GM21528 (cell line): ENCODE results near the gene DCST2.

Source experiments
- ATAC-seq: cut with Tn5 transposase; IDR thresholded peaks from one replicate; pipeline ENCODE4 v1.9.1; 2021; ENCODE audit warnings: mild to moderate bottlenecking, moderate library complexity; ENCODE audit not compliant: unreplicated experiment, low FRiP score

Gene DCST2

DNA sequence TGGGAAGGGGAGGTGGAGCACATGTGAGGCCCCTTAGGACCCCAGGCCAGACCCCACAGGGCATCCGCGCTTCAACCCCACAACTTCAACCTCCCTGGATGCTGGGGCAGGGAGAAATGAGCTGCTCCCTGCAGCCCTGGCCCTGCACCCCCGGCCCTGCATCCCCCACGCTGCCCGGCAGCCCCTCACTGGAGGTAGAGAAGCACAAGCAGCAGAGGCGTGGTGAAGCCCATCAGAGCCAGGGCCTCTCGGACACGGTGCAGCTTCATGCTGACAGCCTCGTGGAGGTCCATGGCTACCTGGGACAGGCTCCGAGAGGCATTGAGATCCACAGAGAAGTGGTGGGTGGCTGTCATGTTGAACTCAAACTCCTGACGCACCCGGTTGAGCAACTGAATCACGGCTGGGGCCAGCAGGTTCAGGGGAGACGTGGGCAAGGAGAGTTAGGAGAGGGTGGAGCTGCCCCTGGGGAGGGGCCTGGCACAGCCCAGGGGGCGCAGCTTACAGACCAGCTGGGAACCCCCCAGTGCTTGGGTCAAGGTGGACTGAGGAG, 3.3 kb downstream of the DCST2 start:
- no peak for ATAC-seq

DNA sequence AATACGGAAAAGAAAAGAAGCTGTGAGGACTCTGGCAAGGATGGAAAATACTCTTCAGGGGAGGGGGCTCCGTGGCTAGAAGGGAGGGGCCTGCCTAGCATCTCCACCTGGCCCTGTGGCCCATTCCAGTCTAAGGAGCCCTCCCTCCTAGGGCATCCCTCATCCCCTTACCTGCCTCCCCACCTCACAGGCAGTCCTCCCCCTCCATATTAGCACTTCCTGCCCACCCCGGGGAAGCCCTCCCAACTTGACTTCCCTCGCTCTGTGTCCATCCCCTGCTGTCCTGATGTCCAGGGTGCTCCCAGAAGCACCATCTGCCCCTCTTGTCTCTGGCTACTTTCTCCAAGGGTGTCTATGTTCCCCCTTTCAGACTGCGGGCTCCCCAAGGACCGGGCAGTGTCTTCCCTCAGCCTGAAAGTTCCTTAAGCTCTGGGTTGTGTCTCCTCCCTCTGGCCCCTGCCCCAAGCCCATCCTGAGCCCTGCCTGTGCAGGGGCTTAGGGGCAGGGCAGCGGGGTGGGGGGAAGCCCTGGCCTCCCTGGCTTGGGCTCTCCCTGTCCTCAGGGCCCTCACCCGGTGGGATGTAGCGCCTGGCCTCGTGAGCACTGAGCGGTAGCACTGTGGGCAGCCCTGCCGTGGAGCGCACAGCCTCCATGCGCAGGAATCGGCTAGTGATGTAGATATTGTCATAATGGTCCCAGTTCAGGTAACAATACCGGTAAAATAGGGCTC, 3.9 kb downstream of the DCST2 start:
- no peak for ATAC-seq

DNA sequence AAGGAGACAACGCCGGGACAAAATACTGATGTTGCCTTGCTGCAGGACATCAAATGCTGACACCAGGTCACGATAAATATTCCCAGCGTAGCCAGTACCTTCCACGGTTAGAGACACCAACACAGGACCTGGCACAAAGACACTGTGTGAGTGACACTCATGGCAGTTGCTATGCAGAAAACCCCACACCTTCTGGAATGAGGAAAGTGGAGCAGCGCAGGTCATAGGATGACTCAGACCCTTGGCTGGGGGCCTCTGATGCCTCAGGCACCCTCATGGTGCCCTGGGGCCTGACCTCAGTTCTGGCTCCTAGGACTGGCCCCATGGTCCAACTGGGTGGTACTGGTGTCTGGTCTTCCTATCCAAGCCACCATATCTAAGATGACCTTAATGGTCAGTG, 7.0 kb downstream of the DCST2 start:
- no peak for ATAC-seq

DNA sequence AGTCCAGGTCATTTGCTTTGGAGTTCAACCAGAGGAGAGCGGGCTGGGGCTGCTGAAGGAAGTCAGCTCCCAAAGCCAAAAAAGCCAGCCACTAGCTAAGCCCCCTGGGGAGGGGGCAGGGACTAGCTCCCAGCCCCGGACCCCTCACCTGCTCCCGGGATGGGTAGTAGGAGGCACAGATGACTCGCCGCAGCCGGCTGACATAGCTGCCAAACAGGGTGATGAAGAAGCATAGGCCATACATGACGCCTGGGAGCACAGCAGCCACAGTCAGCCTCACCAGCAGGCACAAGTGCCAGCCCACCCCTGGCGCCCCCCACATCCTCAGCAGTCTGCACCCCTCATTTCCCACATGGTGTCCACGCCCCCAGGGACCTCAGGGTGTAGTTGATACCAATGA, 7.4 kb downstream of the DCST2 start:
- no peak for ATAC-seq

DNA sequence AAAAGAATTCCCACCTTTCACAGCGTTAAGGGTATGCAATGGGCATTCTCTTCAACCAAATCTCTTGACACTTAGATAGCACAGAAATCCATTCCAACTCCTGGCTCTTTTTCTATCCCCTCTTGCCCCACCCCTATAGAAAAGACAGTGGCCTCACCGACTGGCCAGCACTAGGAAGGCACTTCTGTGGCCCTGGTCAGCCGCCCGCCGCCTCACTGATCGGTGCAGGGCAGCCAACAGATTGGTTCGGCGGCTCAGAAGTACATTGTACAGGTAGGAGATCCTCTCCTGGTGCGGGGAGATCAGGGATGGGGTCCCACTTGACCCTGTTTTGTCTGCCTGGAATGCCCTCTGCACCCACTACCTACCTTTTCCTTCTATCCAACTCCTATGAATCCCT, 9.3 kb downstream of the DCST2 start:
- ATAC-seq, result no peak

DNA sequence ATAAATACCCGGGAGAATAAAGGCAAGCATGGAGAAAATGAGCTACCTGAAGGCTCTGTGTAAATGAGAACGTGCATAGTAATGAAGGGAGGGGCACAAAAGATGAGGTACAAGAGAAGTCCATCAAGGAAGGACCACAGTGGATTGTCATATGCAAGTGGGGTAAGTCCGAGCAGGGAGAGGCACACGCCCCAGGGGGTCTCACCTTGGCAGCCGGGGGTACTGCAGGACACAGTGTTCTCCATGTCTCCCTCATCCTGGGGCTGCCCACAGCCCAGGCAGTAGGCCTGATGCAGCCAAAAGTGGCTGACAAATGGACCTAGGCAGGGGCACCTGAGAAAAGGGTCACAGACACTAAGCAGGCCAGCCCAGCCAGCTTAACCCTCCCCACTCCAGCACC, 10.0 kb downstream of the DCST2 start:
- ATAC-seq, result no peak

DNA sequence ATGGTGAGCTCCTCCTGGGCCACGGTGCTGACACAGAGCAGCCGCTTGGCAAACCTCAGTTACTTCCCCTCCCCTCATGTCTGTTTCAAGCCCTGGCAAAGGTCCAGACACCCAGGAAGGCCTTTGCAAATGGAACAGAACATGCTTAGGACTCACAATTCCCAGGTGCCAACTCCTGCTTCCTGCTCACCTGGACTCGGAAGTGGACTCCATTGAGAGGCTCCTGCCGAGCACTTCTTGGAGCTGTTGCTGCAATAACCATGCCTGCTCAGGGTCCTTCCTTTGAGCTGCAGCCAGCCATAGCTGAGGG, 10.7 kb downstream of the DCST2 start:
- ATAC-seq, result no peak

DNA sequence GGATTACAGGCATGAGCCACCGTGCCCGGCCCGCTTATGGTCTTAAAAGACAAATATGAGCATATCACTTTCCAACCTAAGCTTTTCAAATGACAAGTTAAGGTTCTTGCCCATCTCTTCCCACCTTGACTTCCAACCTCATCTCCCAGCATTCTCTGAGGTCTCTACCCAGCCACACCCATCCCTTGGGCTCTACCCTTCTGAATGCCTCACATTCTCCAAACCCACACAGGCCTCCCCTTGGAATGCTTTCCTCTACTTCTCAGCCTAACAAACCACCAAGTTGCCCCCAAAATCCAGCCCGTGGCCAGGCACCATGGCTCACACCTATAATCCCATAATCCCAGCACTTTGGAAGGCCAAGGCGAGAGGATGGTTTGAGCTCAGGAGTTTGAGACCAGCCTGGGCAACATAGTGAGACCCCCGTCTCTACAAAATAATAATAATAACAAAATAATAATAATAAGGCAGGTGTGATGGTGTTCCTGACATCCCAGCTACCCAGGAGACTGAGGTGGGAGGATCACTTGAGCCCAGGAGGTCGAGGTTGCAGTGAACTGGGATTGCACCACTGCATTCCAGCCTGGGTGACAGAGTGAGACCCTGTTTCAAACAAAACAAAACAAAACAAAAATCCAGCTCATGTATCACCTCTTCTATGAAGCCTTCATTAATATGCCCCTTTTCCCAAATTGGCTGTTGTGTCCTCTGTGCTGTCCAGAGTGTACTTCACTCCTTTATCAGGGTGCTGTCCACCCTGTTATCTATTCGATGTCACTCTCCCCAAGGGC, 11.2 kb downstream of the DCST2 start:
- no peak for ATAC-seq

DNA sequence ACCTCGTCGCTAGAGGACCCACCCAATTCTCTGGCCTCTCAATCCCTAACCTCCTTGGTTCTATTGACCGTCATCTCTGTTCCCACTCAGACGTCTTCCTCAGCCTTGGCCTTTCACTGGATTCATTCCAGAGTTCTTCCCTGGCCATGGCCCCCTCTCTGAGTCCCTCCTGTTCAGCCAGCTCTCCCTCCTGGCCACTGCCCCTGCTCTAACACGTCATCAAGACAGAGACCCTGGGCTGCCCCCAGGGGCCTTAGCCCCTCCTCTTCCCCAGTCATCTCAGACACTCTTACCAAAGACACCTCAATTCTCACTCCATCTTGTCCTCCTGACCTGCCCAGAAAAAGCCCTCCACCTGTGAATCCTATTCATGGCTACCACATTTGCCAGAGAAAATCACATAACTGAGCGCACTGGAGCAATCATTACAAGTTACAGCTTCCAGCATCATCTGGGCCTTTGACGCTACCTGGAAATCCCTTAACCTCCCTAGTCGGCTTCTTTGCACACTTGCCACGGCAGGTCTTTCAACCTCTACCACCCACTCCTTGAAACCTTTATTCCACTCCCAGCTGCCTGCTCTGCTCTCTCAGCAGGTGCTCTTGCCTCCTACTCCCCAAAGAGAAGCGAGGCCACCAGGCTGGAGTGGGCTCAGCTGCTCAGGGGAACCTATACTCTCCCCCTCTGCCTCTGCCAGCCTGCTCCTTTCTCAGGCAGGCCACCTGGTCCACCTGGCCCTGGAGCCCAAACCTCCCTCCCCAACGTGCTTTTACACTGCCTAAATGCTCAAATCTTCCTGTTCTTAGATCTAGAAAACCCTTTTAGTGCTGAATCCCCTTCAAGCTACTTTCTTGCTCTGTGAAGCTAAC, 14.0 kb downstream of the DCST2 start:
- no peak for ATAC-seq

DNA sequence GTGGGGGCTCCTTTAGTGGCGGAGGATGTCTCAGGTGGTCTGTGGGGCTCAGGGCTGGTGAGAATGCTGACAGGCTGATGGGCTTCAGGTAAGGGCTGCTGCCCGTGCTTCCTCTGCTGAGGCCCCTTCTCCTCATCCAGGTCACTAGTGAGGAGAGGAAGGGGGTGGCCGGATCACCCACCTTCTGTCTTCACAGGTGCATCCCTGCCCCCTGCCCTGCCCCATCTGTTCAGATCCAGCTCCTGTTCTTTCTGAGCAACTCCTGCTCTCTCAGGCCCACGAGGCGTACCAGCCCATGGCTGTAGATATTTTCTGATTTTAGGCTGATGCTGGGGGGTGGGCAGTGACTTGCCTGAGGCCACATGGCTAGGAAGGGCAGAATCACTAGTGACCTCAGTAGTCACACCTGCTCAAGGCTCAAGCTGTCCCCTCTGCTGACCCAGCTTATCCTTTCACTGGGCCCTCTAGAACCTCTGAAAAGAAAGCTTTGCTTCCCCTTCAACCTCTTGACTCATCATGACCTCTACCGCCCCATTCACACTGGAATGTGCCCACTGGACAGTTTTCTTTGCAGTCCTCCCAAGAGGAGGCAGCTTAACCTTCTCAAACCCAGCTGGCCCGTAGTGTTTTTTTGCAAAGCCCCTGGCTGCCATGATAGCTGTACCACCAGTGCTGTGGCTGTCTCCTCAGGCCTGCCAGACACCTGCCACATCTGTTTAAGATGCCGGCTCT, 14.8 kb downstream of the DCST2 start:
- ATAC-seq, result no peak

DNA sequence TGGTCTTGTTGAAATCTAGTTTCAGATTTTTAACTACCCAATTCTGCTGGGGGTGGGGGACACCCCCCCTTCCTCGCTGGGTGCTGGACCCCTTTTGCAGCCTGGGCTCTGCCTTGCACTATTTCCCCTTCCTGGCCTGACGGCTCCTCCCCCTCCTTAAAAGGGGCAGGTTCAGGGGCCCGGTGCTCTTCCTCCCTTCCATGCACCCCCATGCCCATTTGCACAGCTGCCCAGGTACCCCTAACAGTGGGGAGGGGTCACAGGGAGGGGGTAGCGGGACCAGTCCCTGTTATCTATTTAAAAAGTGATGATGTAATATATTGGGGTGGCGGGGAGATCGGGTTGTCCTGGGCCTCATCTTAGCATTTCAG, 15.7 kb downstream of the DCST2 start:
- ATAC-seq, result no peak

DNA sequence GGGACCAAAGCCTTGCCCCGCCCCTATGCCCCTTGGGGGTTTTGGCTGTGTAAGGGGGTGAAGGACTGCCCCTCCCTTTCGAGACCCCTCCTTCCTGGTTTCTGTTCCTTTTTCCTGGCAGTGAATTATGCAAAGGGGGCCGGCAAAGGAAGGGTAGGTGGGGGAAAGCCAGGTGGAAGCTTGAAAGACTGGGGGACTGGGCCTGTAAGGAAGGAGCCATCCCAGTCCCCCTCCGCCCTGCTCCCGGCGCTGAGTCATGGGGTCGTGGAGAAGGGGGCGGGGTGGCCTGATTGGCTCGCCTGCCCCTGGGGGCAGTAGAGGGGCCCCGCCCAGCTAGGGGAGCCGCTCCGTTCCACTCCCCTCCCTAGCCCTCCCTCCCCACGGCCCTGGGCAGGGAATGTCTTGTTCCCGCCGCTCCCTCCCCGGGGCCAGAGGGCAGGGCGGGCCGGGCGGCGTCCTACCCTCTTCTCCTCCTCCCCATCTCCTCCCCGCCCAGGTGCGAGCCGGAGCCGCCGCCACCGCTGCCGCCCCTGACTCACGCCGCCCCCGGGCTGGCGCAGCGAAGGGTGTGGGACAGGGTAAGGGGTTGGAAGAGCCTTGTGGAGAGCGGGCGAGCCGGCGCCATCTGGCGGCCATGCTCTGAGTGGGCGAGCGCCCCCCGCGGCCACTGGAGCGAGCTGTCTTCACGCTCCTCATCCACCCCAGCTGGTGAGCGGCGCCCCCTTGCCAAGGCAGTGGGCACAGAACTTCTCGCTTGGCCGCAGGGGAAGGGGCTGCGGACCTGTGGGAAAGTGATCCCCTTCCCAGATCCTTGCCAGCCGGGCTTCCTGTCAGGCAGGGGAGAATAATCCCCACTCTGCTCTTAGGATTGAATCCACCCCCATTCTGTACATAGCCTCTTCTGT, 16.3 kb downstream of the DCST2 start:
- ATAC-seq, result peak; percentile 57

DNA sequence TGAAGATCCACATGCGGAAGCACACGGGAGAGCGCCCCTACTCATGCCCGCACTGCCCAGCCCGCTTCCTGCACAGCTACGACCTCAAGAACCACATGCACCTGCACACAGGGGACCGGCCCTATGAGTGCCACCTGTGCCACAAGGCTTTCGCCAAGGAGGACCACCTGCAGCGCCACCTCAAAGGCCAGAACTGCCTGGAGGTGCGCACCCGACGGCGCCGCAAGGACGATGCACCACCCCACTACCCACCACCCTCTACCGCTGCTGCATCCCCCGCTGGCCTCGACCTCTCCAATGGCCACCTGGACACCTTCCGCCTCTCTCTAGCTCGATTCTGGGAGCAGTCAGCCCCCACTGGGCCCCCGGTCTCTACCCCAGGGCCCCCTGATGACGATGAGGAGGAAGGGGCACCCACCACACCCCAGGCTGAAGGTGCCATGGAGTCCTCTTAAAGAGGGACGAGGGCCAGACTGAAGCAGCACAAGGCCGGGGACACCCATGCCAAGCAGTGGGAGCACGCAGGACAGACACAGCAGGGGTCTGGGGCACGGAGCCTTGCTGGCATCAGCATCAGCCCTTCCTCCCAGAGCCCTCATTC, 17.2 kb downstream of the DCST2 start:
- no peak for ATAC-seq

DNA sequence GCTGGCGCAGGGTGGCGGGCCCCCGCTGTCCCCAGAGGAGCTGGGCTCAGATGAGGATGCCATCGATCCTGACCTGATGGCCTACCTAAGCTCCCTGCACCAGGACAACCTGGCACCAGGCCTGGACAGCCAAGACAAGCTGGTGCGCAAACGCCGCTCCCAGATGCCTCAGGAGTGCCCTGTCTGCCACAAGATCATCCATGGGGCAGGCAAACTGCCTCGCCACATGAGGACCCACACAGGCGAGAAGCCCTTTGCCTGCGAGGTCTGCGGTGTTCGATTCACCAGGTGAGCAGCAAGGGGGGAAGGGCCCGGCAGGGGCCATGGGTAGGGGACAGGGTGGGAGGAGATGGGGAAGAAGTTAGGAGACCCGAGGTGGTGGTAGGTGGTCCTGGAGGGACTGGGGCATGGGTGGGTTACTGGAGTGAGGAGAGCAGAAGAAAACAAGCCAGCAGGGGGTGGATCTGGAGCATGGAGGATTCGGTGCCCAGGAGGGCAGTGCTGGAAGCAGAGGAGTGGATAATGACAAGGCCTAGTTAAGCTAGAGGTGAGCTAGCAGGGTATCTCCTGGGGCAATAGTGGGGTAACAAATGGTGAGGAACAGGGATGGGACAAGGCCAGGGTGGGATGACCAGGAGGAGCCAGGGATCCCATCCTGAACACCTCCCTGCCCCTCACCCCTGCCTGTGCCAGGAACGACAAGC, 17.9 kb downstream of the DCST2 start:
- ATAC-seq, result no peak

DNA sequence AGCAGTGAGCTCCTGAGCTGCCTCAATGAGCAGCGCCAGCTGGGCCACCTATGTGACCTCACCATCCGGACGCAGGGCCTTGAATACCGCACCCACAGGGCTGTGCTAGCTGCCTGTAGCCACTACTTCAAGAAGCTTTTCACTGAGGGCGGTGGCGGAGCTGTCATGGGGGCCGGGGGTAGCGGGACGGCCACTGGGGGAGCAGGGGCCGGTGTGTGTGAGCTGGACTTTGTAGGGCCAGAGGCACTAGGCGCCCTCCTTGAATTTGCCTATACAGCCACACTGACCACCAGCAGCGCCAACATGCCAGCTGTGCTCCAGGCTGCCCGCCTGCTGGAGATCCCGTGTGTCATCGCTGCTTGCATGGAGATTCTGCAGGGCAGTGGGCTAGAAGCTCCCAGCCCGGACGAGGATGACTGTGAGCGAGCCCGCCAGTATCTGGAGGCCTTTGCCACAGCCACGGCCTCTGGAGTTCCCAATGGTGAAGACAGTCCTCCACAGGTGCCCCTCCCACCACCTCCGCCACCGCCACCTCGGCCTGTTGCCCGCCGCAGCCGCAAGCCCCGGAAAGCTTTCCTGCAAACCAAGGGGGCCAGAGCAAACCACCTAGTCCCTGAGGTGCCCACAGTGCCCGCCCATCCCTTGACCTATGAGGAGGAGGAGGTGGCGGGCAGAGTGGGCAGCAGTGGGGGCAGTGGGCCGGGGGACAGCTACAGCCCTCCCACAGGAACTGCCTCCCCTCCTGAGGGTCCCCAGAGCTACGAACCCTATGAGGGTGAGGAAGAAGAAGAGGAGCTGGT, 18.7 kb downstream of the DCST2 start:
- ATAC-seq, result no peak

DNA sequence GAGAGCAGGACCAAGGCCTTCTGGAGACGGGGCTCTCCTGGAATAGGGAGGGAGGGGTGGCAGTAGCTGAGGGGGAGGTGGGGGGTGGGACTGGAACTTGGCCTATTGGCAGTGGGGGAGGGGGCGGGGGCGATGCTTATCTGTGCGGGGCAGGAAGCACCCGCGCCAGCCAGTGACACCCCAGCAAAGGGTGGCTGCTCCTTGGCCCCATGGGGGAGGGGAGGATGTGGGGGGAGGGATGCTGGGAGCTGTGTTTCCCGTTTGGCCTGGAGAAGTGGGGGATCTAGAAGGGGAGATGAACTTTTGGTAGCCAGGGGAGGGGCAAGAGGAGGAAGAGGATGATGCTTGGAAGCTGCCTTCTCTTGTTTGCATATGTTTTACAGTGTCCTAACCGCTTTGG, 19.9 kb downstream of the DCST2 start:
- ATAC-seq, result no peak

DNA sequence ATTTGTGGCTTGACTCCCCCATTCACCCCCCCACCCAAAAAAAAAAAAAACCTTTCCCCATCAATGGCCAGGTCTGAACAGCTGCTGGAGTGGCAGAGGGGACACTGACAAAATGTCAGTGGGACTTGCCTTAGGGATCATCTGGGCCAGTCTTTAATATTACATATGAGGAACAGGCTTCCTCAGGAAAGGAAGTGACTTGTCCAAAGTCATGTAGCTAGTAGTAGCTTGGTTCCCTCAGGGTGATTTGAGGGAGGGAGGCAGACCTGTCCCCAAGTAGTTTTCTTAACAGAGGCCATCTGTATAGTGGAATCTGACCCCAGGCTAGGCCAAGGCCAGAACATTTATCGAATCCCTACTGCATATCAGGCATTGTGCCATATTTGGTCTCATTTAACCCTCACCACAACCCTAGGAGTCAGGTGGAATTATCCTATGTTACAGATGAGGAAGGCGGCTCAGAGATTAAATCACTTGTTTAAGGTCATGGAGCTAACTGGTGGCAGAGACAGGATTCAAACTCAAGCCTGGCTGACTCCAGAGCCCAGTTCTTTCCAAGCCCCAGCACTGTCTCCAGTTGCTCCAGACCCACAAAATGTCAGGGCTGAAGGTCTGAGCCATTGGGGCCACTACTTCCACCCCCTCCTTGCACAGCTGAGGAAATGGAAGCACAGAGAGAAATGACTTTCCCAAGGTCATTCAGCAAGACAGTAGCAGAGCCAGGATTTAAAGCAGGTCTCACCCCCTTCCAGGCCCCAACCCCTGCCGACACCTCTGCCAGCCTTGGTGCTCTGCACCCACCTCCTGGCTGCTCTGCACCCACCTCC, 20.6 kb downstream of the DCST2 start:
- no peak for ATAC-seq
